Neutrophil (primary cell): ENCODE measurements around the gene PEX16.

Experiments used
- H3K27ac ChIP-seq: fragments of 200-600 bp; sonication (generic); 2 replicates; pipeline ENCODE4 v1.5.1; 2016; ENCODE audit warnings: mild to moderate bottlenecking, moderate library complexity
- H3K27me3 ChIP-seq: fragments of 200-600 bp; sonication (generic); 2 replicates; pipeline ENCODE4 v1.6.0; 2016; ENCODE audit warnings: mild to moderate bottlenecking
- H3K36me3 ChIP-seq: fragments of 200-600 bp; sonication (generic); 2 replicates; pipeline ENCODE4 v1.5.1; 2017
- H3K4me1 ChIP-seq, 2 experiments: fragments of 200-600 bp in 1 of 2; sonication (generic) in 1 of 2; 1 replicate in 1 of 2; 2 replicates in 1 of 2; pipeline versions ENCODE4 v1.5.1 to v1.6.1; 2013 to 2016; ENCODE audit warnings: low read depth in 1 of 2, low read length in 1 of 2, mild to moderate bottlenecking in 1 of 2, moderate library complexity in 1 of 2; ENCODE audit not compliant: control insufficient read depth in 1 of 2, insufficient read depth in 1 of 2
- H3K4me3 ChIP-seq, 2 experiments: fragments of 200-600 bp in 1 of 2; sonication (generic) in 1 of 2; 1 replicate in 1 of 2; 2 replicates in 1 of 2; pipeline ENCODE4 v1.5.1; 2013 to 2016; ENCODE audit warnings: low read depth in 1 of 2, low read length in 1 of 2, mild to moderate bottlenecking in 1 of 2, moderate library complexity in 1 of 2
- H3K9me3 ChIP-seq: fragments of 200-600 bp; sonication (generic); 2 replicates; pipeline ENCODE4 v1.5.1; 2016
- TF ChIP-seq, protein P1 (sequence below): fragments of 200-600 bp; sonication (generic); IDR thresholded peaks from 2 replicates; pipeline ENCODE4 v1.5.1; 2016; ENCODE audit warnings: antibody characterized with exemption

Gene PEX16

DNA sequence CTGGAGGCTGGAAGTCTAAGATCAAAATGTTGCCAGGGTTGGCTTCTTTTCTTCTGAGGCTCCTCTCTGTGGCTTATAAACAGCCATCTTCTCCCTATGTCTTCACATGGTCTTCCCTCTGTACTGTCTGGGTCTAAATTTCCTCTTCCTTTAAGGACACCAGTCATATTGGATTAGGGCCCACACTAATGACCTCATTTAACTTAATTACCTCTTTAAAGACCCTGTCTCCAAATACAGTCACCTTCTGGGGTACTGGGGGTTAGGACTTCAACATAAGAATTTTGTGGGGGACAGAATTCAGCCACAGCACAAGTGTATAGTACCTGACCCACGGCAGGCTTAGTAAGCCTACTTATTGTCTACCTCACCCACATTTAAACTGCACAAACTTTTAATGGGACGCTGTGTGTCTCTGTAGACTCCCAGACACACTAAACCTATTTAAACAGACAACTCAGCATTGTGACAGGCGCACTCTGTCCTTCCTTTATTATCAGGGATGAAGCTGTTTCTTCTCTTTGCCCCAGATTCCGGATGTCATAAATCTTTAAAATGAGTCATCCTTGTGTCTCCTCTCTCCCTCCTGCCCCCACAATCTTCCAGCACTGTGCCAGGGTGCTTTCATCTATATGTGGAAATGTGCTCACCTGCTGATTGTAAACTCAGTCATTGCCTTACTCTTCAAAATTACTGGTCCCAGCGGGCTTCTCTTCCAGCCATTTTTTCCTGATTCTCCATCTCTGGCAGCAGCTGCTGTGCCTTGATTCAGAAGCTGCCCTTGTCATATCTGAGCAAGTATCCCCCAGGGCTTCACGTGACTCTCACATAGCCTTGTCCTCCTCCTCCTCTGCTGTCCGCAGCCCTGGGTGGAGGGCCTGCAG is 37.6 kb downstream of the PEX16 start:
- Histone ChIP-seq H3K9me3 (no peaks in the 10 kb centered on the region), H3K36me3 (peaks cover 62% of the 10 kb centered on the region), H3K4me3 (no peak overlapping the region), H3K27ac (no peak overlapping the region), H3K27me3 (peaks cover 11% of the 10 kb centered on the region), H3K4me1 (peaks cover 0 to under 1% of the 10 kb centered on the region in 2 experiments)
- TF ChIP-seq, protein P1, sequence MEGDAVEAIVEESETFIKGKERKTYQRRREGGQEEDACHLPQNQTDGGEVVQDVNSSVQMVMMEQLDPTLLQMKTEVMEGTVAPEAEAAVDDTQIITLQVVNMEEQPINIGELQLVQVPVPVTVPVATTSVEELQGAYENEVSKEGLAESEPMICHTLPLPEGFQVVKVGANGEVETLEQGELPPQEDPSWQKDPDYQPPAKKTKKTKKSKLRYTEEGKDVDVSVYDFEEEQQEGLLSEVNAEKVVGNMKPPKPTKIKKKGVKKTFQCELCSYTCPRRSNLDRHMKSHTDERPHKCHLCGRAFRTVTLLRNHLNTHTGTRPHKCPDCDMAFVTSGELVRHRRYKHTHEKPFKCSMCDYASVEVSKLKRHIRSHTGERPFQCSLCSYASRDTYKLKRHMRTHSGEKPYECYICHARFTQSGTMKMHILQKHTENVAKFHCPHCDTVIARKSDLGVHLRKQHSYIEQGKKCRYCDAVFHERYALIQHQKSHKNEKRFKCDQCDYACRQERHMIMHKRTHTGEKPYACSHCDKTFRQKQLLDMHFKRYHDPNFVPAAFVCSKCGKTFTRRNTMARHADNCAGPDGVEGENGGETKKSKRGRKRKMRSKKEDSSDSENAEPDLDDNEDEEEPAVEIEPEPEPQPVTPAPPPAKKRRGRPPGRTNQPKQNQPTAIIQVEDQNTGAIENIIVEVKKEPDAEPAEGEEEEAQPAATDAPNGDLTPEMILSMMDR = no peak

DNA sequence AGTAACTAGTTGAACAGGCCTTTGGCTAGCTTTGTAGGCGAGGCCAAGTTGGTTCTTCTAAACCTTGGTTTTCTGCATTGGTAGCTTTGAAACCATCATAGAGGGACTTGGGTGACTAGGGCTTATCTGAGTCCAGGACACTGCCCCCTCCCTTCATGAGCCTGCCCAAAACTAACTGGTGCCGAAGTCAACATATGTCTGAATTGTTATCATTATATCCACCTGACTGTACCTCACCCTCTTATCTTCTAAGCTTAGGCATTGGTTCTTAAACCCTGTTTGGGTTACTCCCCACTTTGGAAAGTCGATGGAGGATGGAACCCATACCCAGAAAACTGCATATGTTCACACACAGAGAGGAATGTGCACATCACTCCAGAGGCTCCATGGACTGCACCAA is 39.8 kb downstream of the PEX16 start:
- Histone ChIP-seq H3K27ac (no peak overlapping the region), H3K27me3 (no peaks in the 10 kb centered on the region), H3K36me3 (peaks cover 83% of the 10 kb centered on the region), H3K4me3 (no peak overlapping the region), H3K9me3 (no peaks in the 10 kb centered on the region), H3K4me1 (no peaks in the 10 kb centered on the region)
- TF ChIP-seq, protein P1 = no peak

DNA sequence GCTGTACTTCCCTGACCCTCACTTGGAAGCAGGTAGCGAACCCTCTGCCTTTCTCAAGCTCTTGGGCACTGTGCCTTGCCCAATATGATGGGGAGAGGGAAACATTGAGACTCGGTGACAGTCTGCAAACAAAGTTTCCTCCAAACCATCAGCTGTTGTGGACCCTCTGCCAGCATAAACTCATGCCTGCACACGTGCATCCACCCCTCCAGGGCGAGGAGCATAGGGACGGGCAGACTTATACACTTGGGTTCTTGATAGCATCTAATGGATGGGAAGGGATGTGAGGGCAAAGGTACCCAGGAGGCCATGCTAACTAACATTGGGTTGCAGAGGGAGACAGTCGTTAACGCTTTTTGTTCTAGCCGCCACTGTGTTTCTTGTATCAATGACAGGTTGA is 40.5 kb downstream of the PEX16 start:
- TF ChIP-seq, protein P1 = no peak
- no peak overlapping the region for H3K4me3 ChIP-seq
- no peak overlapping the region for H3K27ac ChIP-seq
- H3K9me3 ChIP-seq = no peaks in the 10 kb centered on the region
- H3K4me1 ChIP-seq = no peaks in the 10 kb centered on the region
- H3K36me3 ChIP-seq = peaks cover 85% of the 10 kb centered on the region
- H3K27me3 ChIP-seq = no peaks in the 10 kb centered on the region

DNA sequence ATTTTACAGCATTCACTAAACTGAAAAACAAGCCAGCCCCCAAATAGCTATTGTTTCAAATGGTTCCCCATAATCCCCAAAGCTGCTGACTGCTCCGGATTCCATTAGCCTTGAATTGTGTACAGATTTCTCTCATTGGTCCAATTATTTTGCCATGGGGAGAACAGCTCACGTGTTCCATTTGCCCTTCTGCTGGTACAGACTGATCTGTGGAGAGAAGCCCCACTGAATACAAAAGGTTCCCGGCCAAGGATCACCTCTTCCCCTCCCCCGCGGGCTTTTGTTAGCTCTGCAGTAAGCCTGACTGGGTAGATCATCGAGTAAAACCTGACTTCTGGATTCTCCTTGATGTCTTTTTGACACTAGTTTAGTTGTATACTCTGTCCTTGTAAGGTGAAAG is 41.3 kb downstream of the PEX16 start:
- no peaks in the 10 kb centered on the region for H3K27me3 ChIP-seq
- H3K4me1 ChIP-seq = no peaks in the 10 kb centered on the region
- H3K27ac ChIP-seq = no peak overlapping the region
- no peak overlapping the region for H3K4me3 ChIP-seq
- no peaks in the 10 kb centered on the region for H3K9me3 ChIP-seq
- peaks cover 85% of the 10 kb centered on the region for H3K36me3 ChIP-seq
- TF ChIP-seq, protein P1 = no peak

DNA sequence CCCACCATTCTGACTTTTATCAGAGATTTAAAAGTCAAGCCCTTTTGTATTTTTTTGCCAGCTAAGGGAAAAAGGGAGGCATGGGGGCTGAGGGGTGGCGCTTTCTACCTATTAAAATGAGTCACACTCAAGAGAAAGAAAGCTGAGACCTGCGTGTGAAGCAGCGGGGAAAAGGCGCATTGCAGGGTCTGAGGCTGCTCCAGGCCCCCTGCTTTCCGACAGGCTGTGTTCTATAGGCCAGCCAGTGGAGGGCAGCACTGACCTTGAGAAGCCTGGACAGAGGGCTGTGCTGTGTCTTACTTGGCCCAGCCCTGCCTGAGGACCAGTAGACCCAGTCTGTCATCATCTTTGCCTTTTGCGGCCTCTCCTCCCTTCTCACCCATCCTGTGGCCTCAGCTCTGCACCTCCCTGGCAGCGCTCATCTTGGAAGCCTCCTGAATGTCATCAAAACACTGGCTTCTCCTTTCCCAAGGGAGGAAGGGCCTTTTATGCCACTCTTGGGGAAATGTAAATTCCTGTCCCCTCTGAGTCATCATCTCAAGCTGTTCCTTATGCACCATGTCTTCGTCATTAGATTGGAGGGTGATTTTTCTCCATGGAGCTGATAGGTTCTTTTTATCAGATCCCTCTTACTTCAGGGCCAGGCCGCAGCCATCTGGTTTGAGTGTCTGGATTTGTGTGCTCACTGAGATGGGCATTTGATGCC is 44.9 kb downstream of the PEX16 start:
- Histone ChIP-seq H3K4me3 (no peak overlapping the region), H3K27me3 (no peaks in the 10 kb centered on the region), H3K4me1 (no peaks in the 10 kb centered on the region), H3K9me3 (no peaks in the 10 kb centered on the region), H3K27ac (no peak overlapping the region), H3K36me3 (peaks cover 95% of the 10 kb centered on the region)
- TF ChIP-seq, protein P1 = no peak
